Stimulated activated CD4-positive, alpha-beta T cell treated with anti-CD3 and anti-CD28 coated beads, Interleukin-4, amount 100 ng/mL, for 24 hours (primary cell): ENCODE results near the gene ERCC6.

ENCODE experiments used
- DNase-seq: peaks from one replicate; pipeline ENCODE4 v3.0.0-alpha.2; 2020

Gene ERCC6

DNA sequence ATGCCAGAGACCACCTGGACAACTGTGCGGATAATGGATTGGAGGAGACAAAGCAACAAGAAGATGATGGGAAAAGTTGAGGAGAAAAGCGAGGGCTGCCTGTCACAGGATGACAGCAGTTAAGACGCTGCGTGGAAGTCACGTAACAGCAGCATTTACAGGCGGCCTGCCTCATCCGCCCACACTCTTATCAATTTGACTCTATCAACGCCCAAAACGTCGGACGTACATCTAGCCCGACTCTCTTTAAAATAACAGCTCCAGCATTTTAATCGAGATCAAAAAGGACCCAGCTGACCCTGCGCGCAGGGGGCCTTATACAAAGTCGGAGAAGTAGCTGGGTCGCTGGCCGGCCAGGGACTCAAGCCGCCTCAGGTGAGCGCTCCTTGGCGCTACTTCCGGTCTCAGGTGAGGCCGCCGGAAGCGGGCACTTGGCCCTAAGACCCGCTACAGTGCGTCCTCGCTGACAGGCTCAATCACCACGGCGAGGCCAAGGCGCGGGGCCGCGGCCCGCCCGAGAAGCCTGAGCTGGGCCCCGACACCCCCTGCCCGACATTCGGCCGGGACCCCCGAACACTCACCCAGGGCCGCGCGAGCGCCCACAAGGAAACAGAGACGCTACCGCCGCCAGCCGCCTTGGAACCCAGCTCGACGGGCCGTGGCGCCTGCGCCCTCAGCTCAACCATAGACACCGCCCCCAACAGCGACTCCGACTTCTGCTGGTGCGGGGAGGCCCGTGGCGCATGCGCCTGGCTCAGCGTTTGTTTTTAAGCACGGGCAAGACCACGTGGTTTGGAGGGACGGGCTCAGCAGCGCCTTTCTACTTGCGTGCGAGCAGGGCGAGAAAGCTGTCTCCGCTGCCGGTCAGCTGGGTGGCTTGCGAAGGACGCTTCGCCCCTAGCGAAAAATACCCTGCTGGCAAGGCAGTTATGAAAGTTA, at the start of gene ERCC6:
Gene ERCC6 (minus strand): TSS at position 741 of the 939 bp plus-strand sequence.
- DNase-seq, result peak; percentile 97

DNA sequence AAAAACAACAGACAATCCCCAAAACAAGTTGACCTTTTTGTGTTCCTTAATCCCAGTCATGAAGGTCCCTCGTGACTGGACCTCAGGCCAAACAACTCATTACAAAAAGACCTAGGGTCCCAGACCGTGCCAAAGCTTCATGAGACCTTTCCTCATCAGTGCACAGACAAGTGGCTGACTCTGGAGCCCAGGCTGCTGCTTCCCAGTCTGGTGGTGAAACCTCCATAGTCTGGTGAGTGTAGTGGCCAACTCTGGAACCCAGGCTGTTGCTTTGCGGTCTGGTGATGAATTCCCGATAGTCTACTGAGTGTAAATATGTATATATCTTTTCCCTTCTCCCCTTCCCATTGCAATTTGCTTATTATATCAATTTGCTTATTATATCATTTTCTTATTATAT, 49.1 kb upstream of the ERCC6 start:
- DNase-seq, result no peak

DNA sequence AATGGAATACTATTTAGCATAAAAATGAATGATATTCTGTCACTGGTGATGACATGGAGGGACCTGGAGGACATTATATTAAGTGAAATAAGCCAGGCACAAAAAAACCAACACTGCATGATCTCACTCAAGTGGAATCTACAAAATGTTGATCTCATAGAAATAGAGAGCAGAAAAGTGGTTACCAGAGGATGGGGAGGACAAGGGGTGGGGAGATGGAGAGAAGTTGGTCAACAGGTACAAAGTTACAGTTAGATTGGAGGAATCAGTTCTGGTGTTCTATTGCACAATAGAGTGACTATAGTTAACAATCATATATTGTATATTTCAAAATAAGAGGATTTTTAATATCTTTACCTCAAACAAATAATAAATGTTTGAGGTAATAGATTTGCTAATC, 46.5 kb upstream of the ERCC6 start:
- DNase-seq, result no peak

DNA sequence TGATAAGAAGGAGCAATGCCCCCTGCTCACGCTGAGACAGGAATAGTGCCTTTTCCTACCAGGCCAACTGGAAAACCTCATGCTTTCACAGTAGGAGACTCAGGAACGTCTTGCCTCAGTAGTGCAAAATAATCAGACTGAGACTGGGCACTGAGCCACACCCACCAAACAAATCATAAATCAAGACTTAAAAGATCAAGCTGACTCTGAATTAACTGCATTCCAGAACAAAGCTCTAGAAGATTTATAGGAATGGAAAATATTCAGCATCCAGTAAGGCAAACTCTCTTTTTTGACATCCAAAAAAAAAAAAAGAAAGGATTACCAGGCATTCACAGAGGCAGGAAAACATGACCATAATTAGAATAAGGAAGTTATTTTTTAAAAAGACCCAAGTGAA, 40.7 kb upstream of the ERCC6 start:
- no peak for DNase-seq

DNA sequence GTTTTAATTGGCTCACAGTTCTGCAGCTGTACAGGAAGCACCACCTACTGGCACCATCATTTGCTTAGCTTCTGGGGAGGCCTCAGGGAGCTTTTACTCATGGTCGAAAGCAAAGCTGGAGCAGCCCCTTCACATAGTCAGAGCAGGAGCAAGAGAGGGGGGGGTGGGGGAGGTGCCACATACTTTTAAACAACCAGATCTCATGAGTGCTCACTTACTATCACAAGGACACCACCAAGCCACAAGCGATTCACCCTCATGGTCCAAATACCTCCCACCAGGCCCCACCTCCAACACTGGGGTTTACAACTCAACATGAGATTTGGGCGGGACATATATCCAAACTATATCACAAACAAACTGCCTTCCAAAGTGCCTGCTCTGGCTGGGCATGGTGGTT, 39.5 kb upstream of the ERCC6 start:
- DNase-seq, result no peak

DNA sequence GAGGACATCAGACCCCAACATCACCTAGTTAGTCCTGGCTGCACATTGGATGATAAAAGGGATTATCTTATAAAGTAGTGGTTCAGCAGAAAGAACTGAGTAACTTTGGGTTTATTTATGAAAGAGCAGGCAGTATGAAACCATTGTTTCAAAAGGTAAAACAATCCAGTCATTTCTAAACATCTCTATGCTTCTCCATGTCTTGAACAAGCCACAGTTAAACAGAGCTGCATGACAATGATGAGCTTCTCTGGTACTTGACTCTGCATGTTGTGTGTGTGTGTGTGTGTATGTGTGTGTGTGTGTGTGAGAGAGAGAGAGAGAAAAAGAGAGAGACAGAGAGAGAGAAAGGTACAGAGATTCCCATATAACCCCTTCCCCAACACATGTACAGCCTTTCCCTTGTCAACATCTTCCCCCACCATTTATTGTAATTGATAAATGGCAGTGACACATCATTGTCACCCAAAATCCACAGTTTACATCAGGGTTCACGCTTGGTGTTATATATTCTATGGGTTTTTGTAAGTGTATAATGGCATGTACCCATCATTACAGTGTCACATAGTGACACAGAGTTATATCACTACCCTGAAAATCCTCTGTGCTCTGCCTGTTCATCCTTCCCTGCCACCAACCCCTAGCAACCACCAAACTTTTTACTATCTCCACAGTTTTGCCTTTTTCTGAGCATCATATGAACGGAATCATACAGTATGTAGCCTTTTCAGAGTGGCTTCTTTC, 38.4 kb upstream of the ERCC6 start:
- DNase-seq, result no peak

DNA sequence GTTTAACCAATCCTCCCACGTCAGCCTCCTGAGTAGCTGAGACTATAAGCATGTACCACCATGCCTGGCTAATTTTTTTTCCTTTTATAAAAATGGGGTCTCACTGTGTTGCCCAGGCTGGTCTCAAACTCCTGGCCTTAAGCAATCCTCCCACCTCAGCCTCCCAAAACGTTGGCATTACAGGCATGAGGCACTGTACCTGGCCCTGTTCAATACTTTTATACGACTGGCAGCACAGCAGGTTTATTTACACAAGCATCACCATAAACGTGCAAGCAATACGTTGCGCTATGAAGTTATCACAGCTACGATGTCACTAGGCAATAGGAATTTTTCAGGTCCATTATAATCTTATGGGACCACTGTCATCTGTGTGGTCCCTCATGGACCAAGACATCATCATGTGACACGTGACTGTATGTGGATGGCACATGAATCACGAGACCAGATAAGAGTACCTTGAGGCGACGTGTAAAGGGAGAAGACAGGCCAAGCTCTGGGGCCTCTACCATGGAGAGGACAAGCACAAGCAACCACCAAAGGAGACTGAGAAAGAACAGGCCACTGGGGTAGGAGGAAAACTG, 36.7 kb upstream of the ERCC6 start:
- DNase-seq, result no peak

DNA sequence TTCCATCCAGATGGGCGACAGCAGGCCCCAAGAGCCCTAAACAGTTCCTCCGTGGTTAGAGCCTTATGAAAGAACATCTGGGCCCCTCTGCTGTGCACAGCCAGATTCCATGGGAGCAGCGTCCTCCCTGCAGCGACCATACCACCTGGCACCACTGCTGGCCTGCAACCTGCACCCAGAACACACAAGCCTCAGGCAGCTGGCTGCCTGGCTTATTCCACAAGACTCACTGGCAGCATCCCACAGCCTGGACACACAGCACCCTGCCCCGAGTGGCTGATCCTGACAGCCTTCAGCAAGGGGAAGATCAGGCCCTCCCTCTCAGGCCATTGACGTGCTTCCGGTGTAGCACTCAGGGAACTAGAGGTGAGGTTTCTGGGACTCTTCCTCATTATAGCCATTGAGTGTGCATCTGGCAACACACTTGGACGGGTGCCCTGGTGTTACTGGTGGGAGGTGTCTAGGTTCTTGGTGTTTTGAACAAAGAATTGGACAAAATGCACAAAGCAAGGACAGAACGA, 33.7 kb upstream of the ERCC6 start:
- no peak for DNase-seq

DNA sequence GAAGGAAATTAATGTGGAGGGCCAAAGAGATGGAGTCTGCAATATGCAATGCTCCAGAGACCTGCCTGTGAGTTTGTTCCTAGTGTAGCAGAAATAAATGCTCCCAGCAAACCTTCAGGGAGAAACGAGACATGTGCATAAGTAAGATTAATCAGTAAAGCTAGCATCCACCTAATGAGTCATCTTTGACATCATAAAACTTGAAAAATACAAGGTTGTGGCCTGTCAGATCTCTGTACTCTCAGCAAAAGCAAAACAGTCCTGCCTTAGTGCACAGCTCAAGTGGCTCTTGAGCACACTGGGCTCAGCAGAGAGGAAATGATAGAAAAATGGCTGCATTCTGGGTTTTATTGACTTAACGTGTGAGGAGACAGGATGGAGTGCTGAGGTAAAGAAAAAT, 32.5 kb upstream of the ERCC6 start:
- DNase-seq, result no peak

DNA sequence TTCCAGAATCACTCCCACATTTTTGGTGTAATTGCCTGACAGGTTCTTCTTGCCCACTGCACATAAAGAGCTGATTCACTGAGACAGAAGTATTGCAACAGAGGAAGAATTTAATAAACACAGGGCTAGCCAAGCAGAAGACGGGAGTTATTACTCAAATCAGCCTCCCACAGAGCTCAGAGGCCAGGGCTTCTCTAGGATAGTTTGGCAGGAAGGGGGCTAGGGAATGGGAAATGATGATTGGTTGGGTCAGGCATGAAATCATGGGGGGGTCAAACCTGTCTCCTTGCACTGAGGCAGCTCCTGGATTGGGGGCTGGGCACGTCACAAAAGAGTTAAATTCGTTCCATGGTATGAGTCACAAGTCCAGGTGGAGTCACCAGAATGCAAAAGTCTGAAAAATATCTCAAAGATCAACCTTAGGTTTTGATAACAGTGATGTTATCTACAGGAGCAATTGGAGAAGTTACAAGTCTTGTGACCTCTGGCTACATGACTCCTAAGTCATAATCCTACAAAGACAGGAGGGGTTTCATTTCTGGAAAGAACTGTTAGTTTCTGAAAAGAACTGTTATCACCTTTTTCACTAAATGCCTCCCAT, 30.2 kb upstream of the ERCC6 start:
- no peak for DNase-seq

DNA sequence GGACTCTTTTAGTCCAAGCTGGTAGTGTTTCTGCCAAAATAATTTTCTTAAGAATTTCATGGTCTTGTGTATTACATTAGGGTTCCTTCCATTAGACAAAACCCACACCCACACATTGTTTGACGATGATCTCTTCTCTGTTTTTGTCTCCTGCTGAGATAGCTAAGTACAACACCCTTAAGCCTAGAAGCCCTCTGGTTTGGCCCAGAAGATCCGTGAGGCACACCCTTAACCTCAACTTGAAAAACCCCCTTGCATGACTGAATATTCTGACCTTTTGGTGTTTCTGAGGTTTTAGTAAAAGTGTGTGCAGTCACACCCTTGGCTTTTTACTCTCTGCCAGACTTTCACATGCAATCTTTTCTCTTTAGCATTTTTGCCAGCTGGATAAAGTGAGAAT, 29.3 kb upstream of the ERCC6 start:
- no peak for DNase-seq

DNA sequence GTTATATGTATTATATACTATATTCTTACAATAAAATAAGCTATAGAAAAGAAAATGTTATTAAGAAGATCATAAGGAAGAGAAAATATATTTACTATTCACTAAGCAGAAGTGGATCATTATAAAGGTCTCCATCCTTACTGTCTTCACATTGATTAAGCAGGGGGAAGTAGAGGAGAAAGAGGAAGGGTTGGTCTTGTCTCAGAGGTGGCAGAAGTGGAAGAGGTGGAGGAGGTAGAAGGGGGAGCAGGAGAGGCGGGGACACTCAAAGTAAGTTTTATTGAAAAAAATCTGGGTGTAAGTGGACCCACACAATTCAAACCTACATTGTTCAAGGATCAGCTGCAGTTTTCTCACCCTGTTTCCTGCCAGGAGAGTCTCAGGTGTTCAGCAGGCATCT, 28.9 kb upstream of the ERCC6 start:
- DNase-seq, result no peak

DNA sequence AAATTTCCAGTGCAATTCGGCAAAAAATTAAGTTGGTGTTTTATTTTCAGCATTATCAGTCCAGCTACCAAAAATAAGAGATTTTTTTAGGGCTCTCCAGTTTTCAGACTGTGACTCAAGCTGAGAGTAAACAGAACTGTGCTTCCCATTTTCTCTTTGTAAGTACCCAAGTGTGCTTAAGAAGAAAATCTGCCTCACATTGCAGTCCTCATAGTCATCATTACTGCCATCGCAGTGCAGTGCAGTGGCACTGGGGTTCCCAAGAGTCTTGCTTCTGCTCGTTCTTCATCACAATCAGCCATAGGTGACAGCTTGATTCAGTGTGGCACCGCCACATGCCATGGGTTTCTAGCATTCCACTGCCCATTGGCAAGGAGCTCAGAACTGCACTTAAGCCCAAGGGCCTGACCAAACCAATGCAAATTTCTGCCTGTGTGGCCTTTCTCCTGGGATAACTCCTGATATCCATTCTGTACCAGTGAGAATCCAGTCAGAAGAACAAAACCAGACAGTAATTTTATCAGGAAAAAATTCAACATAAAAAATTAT, 25.6 kb upstream of the ERCC6 start:
- DNase-seq, result no peak

DNA sequence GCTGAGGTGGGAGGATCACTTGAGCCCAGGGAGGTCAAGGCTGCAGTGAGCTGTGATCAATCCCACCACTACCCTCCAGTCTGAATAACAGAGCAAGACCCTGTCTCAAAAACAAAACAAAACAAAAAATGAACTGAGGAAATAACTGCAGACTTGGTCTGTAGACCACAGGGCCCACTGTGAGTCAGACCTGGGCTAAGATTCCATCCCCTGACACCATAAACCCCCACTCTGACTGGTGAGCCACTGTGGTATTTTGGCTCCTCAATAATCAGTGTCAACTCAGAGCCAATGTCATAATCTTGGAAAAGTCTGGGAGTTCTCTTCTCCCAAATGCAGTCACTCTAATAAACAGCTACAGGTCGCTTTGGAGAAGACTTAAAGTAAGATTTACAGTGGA, 24.0 kb upstream of the ERCC6 start:
- no peak for DNase-seq

DNA sequence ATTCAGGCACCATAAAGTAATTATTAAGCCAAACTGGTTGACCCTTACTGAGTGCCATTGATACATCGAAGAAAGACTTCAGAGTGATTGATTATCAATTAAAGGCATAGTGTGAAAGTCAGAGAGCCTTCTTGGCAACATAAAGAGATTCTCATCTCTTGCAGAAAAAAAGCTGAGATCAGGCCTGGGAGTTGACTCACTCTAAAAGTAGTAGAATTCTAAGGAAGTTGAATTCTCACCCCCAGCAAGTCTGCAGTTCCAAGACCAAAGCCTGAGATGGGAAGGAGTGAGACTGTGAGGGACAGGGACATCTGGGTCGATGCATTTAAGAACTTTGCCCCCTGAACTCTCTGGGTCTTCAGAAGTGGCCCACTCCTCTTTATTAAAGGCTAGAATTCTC, 21.6 kb upstream of the ERCC6 start:
- no peak for DNase-seq

DNA sequence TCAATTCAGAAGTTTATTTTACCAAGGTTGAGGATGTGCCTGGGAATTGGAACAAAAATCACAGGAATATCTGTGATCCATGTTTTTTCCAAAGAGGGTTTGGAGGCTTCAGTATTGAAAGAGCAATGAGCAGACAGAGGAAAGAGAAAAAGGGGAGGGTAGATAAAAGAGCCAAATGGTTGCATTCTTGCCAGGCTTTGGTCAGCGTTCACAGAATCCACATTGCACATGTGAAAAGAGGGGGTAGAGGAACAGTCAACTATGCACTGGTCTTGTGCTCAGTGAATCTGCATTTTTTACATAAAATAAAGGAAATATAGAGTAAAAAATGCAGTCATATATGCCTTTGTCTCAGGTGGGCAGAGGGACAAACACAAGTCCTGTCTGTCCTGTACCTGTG, 20.6 kb upstream of the ERCC6 start:
- DNase-seq, result no peak

DNA sequence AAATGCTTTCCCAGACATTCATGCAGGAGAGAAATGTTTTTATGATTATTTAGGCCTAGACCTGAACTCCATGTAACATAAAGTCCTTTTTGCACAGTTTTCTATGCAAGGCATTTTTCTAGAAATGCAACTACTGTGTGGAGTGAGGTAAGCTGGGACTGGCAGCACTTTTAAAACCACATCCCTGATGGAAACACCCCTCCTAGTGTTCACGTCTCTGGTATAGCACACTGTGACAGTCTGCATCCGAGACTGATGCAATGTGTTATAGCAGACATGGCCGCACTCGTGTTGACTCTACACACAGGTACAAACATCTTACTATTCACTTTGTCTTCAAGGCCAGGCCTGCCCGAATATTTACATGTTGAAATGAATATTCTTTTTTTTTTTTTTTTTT, 19.3 kb upstream of the ERCC6 start:
- DNase-seq, result no peak

DNA sequence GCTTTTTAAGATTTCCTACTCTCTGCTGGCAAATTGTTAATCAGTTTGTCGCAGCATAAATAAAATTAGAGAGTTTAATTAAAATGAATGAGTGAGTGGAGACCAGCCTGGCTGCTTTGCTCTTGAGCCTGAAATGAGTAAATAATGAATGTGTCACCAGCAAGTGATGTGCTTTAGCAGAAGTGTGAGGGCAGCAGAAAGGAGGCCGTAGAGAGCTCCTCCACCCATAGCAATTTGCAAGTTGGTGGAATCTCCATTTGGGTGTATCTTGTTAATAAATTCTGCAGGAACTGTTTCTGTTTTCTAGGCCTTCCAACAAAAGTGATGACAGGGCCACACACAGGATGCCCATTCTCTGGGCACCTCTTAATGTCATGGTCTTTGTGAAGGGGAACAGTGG, 18.8 kb upstream of the ERCC6 start:
- no peak for DNase-seq

DNA sequence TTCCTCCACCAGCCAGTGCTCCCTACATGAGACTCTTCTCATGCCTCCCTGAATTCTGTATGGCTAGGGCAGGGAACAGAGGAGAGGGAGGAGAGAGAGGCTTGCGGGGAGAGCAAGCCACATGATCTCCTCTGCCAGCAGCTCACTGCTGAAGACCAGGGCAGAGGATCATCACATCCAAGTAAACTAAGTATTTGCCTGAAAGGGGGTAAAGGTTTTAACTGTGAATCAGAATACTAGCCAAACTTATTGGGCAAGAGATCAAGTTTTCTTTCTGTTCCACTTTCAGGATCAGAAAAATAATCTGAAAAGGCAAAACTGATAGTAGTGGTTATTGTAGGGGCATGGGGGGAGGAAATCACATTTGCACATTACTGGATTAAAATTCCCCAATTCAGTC, 17.8 kb upstream of the ERCC6 start:
- no peak for DNase-seq

DNA sequence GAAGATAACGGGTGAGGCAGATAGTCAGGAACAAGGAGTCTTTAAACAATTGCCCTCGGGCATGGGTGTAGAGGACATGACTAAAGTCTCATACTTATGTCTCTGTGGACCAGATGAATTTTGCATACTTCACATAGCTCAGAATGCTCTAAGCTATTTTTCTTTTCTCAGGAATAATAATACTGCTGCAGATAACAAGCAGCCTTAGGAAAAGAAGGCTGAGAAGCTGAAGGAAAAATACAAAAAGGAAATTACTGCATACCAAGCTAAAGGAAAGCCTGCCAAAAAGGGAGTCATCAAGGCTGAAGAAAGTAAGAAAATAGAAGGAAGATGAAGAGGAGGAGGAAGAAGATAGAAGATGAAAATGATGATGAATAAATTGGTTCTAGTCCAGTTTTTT, 13.4 kb upstream of the ERCC6 start:
- DNase-seq, result no peak

DNA sequence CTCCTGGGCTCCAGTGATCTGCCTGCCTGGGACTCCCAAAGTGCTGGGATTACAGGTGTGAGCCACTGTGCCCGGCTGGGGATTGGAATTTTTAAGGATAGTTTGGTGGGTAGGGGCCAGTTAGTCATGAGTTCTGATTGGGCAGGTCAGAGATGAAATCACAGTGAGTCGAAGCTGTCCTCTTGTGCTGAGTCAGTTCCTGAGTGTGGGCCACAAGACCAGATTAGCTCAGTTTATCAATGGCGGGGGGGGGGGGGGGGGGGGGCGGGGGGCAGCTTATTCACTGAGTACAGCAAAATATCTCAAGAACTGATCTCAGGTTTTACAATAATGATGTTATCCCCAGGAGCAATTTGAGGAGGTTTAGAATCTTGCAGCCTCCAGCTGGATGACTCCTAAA, 11.6 kb upstream of the ERCC6 start:
- DNase-seq, result no peak

DNA sequence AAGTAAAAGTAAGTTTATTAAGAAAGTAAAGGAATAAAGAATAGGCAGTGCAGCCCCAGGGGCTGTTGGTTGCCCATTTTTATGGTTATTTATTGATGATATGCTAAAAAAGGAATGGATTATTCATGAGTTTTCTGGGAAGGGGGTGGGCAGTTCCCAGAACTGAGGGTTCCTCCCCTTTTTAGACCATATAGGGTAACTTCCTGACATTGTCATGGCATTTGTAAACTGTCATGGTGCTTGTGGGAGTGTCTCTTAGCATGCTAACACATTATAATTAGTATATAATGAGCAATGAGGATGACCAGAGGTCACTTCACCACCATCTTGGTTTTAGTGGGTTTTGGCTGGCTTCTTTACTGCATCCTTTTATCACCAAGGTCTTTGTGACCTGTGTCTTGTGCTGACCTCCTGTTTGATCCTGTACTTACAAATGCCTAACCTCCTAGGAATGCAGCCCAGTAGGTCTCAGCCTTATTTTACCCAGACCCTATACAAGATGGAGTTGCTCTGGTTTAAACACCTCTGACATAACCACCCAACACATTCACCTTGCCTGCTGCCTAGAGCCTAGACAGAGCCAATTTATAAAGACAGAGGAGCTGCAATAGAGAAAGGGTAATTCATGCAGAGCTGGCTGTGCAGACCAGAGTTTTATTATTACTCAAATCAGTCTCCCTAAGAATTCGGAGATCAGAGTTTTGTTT, 10.9 kb upstream of the ERCC6 start:
- no peak for DNase-seq
